ENCODE measurements around the gene UBIAD1. TPM values are rescaled to one million over a fixed set of nuclear protein-coding genes. Genes with fewer than 3 reads are reported as not detected.

Gene UBIAD1
- total and polyA plus RNA-seq, 2 of the 4 experiments (the other 2 are of a cell fraction) = 6.3 to 9.5 TPM

DNA sequence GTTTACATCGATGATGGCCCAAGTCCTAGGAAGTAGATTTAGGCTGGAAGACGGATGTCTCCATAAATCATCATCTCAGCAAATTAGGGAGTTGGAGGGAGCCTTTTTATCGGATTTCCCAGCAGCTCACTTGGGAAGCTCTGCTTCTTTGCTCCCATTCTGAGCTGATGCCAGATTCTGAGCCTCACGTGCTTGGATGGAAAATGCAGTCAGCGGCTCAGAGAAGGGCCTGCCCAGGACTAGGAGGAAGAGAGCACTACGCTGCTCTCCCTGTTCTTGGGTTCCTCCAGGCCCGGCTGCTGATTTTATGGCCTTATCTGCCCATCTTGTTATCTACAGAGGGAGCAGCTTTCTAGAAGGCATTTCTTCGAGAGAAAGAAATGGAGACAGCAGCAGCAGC lies 42.0 kb downstream of the UBIAD1 start:
- Histone ChIP-seq H2AK9ac (replicated peaks; ENCODE audit: low read depth, low read length, poor library complexity) (no peak overlapping the region), H2AFZ (replicated peaks; ENCODE audit: low read length, poor library complexity) (no peak overlapping the region), H3K9ac (ENCODE audit: low read depth, low read length) (no peak overlapping the region), H2BK120ac (ENCODE audit: low read depth, low read length) (no peak overlapping the region), H3K36me3 (ENCODE audit: control insufficient read depth, insufficient read depth, low read length) (no peaks in the 10 kb centered on the region), H2BK5ac (ENCODE audit: low read depth, low read length, poor library complexity, severe bottlenecking) (no peak overlapping the region), H4K91ac (ENCODE audit: insufficient read depth, low read depth, low read length) (no peak overlapping the region), H3K4ac (ENCODE audit: low read depth, low read length) (no peak overlapping the region), H3K14ac (replicated peaks; ENCODE audit: low read depth, low read length) (no peak overlapping the region), H4K5ac (ENCODE audit: low read depth, low read length) (no peak overlapping the region), H3K79me1 (ENCODE audit: low read depth in 1 of 2, low read length in 2 of 2) (no peaks in the 10 kb centered on the region), H2BK20ac (ENCODE audit: low read depth, low read length) (no peak overlapping the region), H4K8ac (ENCODE audit: low read depth in 2 of 2, low read length in 2 of 2) (no peak overlapping the region), H3K9me3 (ENCODE audit: control insufficient read depth, insufficient read depth, low read length) (no peaks in the 10 kb centered on the region), H3K9me1 (ENCODE audit: insufficient read depth, low read length) (no peaks in the 10 kb centered on the region), H2BK15ac (ENCODE audit: low read depth, low read length) (no peak overlapping the region), H2AK5ac (ENCODE audit: low read depth, low read length) (no peak overlapping the region), H3K27ac (ENCODE audit: insufficient read depth, low read length) (no peak overlapping the region), H4K20me1 (ENCODE audit: insufficient read depth, low read length) (no peaks in the 10 kb centered on the region), H3K4me1 (ENCODE audit: control insufficient read depth, insufficient read depth, low read length) (no peaks in the 10 kb centered on the region), H3K56ac (ENCODE audit: extremely low read depth, insufficient read depth, low read length) (no peak overlapping the region), H3K4me2 (ENCODE audit: low read depth, low read length) (no peak overlapping the region), H3K23ac (ENCODE audit: low read depth, low read length) (no peak overlapping the region), H3K4me3 (ENCODE audit: insufficient read depth, low read depth, low read length) (no peak overlapping the region), H3K18ac (ENCODE audit: low read depth, low read length) (no peak overlapping the region), H3K27me3 (ENCODE audit: control insufficient read depth, insufficient read depth, low read length) (peaks cover 41% of the 10 kb centered on the region)
- DNase-seq (no peak), ATAC-seq (ENCODE audit: low read depth) (no peak; the same call in 1 of the 2 replicates)
- POLR2A ChIA-PET (ENCODE audit: unreplicated experiment) = no interaction called here
- WGBS, 2 experiments (ENCODE audit: extremely low coverage in 2 of 2, insufficient read length in 1 of 2) = 26% methylated on average over 3 of the region's 8 CpGs; no CpG with 5 or more reads in 1 of the 2 experiments
- CTCF ChIA-PET = no interaction called here
- dilution Hi-C loops (cut with HindIII; ENCODE audit: low sequenced_read_pairs, unreplicated experiment) (no loop called here), in situ Hi-C loops (cut with MboI; ENCODE audit: low sequenced_read_pairs) (no loop called here), intact Hi-C loops (cut with micrococcal nuclease) (no loop called here)
- TF ChIP-seq, protein P1, sequence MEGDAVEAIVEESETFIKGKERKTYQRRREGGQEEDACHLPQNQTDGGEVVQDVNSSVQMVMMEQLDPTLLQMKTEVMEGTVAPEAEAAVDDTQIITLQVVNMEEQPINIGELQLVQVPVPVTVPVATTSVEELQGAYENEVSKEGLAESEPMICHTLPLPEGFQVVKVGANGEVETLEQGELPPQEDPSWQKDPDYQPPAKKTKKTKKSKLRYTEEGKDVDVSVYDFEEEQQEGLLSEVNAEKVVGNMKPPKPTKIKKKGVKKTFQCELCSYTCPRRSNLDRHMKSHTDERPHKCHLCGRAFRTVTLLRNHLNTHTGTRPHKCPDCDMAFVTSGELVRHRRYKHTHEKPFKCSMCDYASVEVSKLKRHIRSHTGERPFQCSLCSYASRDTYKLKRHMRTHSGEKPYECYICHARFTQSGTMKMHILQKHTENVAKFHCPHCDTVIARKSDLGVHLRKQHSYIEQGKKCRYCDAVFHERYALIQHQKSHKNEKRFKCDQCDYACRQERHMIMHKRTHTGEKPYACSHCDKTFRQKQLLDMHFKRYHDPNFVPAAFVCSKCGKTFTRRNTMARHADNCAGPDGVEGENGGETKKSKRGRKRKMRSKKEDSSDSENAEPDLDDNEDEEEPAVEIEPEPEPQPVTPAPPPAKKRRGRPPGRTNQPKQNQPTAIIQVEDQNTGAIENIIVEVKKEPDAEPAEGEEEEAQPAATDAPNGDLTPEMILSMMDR (conservative IDR thresholded peaks at IDR 0.05; ENCODE audit: low read depth, low read length) = no peak
- TF ChIP-seq RAD21 (IDR thresholded peaks at IDR 0.05; ENCODE audit: low read length) = no peak
- no peak for TF ChIP-seq FOS (IDR thresholded peaks at IDR 0.05; ENCODE audit: low read depth, low read length)
- TF ChIP-seq SMC3 (IDR thresholded peaks at IDR 0.05; ENCODE audit: low read depth, low read length) = no peak
- TF ChIP-seq RCOR1 (IDR thresholded peaks at IDR 0.05; ENCODE audit: insufficient replicate concordance, low read length) = no peak
- no peak for TF ChIP-seq RFX5 (IDR thresholded peaks at IDR 0.05; ENCODE audit: low read depth, low read length)
- no peak for TF ChIP-seq CEBPB (IDR thresholded peaks at IDR 0.05; ENCODE audit: low read depth, low read length)
- TF ChIP-seq POLR2A (IDR thresholded peaks at IDR 0.05; ENCODE audit: low read depth, low read length) = no peak
- TF ChIP-seq NFE2L2 (IDR thresholded peaks at IDR 0.05; ENCODE audit: low read depth, low read length) = no peak
- no peak for TF ChIP-seq MAFK (IDR thresholded peaks at IDR 0.05; ENCODE audit: low read depth, low read length)
- TF ChIP-seq, protein P2, sequence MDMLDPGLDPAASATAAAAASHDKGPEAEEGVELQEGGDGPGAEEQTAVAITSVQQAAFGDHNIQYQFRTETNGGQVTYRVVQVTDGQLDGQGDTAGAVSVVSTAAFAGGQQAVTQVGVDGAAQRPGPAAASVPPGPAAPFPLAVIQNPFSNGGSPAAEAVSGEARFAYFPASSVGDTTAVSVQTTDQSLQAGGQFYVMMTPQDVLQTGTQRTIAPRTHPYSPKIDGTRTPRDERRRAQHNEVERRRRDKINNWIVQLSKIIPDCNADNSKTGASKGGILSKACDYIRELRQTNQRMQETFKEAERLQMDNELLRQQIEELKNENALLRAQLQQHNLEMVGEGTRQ (IDR thresholded peaks at IDR 0.05; ENCODE audit: low read depth, low read length) = no peak
- TF ChIP-seq MAZ (IDR thresholded peaks at IDR 0.05; ENCODE audit: borderline replicate concordance, low read depth, low read length) = no peak
- TF ChIP-seq CHD1 (IDR thresholded peaks at IDR 0.05; ENCODE audit: low read depth, low read length) = no peak
- TF ChIP-seq, protein P3, sequence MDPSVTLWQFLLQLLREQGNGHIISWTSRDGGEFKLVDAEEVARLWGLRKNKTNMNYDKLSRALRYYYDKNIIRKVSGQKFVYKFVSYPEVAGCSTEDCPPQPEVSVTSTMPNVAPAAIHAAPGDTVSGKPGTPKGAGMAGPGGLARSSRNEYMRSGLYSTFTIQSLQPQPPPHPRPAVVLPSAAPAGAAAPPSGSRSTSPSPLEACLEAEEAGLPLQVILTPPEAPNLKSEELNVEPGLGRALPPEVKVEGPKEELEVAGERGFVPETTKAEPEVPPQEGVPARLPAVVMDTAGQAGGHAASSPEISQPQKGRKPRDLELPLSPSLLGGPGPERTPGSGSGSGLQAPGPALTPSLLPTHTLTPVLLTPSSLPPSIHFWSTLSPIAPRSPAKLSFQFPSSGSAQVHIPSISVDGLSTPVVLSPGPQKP (IDR thresholded peaks at IDR 0.05; ENCODE audit: borderline replicate concordance, low read depth, low read length) = no peak
- TF ChIP-seq BHLHE40 (IDR thresholded peaks at IDR 0.05; ENCODE audit: low read depth, low read length) = no peak
- BruUV-seq (replicated peaks) = no TSS peak
